K562 (cell line): ENCODE data around the gene BAIAP3. TPM values are rescaled to one million over a fixed set of nuclear protein-coding genes. Genes with fewer than 3 reads are reported as not detected.

ENCODE experiments used
- HMGN3 ChIP-seq: IDR thresholded peaks from 2 replicates; pipeline ENCODE4 v1.6.1; 2011; ENCODE audit warnings: borderline replicate concordance, low read depth, mild to moderate bottlenecking, mixed read lengths, low read length; ENCODE audit not compliant: insufficient read length; ENCODE audit errors: extremely low read depth
- KDM1A ChIP-seq, 2 experiments: fragments of 450-650 bp; IDR thresholded peaks; 2 replicates each; pipeline ENCODE4 v1.6.1; 2016; ENCODE audit warnings: mild to moderate bottlenecking in 2 of 2
- LCOR ChIP-seq: sonication (generic); formaldehyde crosslinking; IDR thresholded peaks from 2 replicates; pipeline ENCODE4 v1.8.0; 2022; ENCODE audit warnings: mild to moderate bottlenecking, missing genetic modification reagents
- NFYB ChIP-seq: IDR thresholded peaks from 2 replicates; pipeline ENCODE4 v1.6.1; 2011; ENCODE audit warnings: mild to moderate bottlenecking, moderate library complexity; ENCODE audit not compliant: insufficient read length; ENCODE audit errors: extremely low read depth
- PCBP1 ChIP-seq: fragments of 200-400 bp; formaldehyde crosslinking; IDR thresholded peaks from 2 replicates; pipeline ENCODE4 v1.6.1; 2018; ENCODE audit warnings: mild to moderate bottlenecking, low read depth, low read length; ENCODE audit not compliant: poor library complexity, severe bottlenecking
- STAG1 ChIP-seq: sonication (generic); formaldehyde crosslinking; IDR thresholded peaks from 2 replicates; pipeline ENCODE4 v1.5.0; 2020; ENCODE audit warnings: missing genetic modification reagents, borderline replicate concordance
- XRCC3 ChIP-seq: fragments of 450-650 bp; IDR thresholded peaks from 2 replicates; pipeline ENCODE4 v1.6.1; 2017; ENCODE audit warnings: mild to moderate bottlenecking, moderate library complexity
- polyA plus RNA-seq, 8 experiments: library from polyadenylated mRNA; depleted of rRNA in 4 of 8; stranded (reverse) in 5 of 8; unstranded in 3 of 8; fragments of >200 nt; fragmentation: Nextera tagmentation in 2 of 8; fragmentation: Illumina TruSeq in 1 of 8; extraction: Ambion mirVana in 2 of 8; extraction: Trizol in 1 of 8; gene quantifications; 2 replicates each; pipeline versions ENCODE4 v1.2.1 to v1.2.3, GENCODE V29; 2011 to 2014; ENCODE audit warnings: inconsistent platforms in 1 of 8, missing spikeins in 1 of 8
- total RNA-seq, 7 experiments: library from RNA; depleted of rRNA in 6 of 7; stranded (reverse); fragments of >200 nt in 6 of 7; fragmentation: Illumina TruSeq in 2 of 7; extraction: Trizol in 2 of 7; gene quantifications; 2 replicates each; pipeline versions ENCODE4 v1.2.1 to v1.2.3, GENCODE V29; 2011 to 2021; ENCODE audit warnings: low replicate concordance in 1 of 7
- TF ChIP-seq, protein P1 (sequence below): sonication (generic); formaldehyde crosslinking; IDR thresholded peaks from 2 replicates; pipeline ENCODE4 v1.8.0; 2023; ENCODE audit warnings: missing genetic modification reagents, mild to moderate bottlenecking, borderline replicate concordance
- TF ChIP-seq, protein P2 (sequence below): fragments of 450-650 bp; IDR thresholded peaks from 2 replicates; pipeline ENCODE4 v1.6.1; 2018; ENCODE audit not compliant: partially characterized antibody
- TF ChIP-seq, protein P3 (sequence below): IDR thresholded peaks from 3 replicates; pipeline ENCODE4 v1.6.1; 2011; ENCODE audit warnings: borderline replicate concordance, mild to moderate bottlenecking; ENCODE audit not compliant: insufficient read length, insufficient read depth

The BAIAP3 gene
- total and polyA plus RNA-seq, 9 of the 15 experiments (the other 6 are each of a cell fraction or from before 2014, with no cell fraction given) = 0.03 to 4.5 (median 0.57) TPM; not detected in 1

DNA sequence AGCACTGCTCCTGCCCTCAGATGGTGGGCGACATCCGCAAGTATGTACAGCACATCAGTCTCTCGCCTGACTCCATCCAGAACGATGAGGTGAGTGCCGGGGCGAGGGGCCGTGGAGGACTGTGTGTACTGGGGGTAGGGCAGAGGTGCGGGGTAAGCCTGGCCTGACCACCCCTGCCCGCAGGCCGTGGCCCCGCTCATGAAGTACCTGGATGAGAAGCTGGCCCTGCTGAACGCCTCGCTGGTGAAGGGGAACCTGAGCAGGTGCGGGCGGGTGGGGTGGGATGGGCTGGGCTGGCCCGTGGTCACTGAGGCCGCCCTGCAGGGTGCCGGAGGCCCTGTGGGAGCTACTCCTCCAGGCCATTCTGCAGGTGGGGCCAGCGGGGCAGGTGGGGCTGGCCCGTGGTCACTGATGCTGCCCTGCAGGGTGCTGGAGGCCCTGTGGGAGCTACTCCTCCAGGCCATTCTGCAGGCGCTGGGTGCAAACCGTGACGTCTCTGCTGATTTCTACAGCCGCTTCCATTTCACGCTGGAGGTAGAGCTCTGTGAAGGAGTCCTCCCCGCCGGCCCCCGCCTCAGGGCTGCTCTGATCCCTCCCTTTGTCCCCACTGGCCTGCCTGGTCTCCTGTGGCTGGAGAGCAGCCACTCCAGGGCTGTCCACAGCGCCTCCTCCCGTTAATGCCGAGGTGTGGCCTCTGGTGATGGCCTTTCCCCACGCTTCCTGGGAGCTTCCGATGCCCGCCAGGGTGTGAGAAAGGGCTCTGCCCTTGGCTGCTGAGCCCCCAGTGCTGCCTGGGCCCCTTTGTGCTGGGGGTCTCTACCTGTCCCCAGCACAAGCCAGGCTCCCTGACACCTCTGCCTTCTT, 13.2 kb downstream of the BAIAP3 start (continued):
- TF ChIP-seq XRCC3 (no peak), STAG1 (CRISPR knock-in tag) (no peak), LCOR (CRISPR knock-in tag) (no peak), NFYB (no peak), HMGN3 (no peak), KDM1A (IDR thresholded peaks at IDR 0.05) (no peak), PCBP1 (peak; percentile 6)
- TF ChIP-seq, protein P1, sequence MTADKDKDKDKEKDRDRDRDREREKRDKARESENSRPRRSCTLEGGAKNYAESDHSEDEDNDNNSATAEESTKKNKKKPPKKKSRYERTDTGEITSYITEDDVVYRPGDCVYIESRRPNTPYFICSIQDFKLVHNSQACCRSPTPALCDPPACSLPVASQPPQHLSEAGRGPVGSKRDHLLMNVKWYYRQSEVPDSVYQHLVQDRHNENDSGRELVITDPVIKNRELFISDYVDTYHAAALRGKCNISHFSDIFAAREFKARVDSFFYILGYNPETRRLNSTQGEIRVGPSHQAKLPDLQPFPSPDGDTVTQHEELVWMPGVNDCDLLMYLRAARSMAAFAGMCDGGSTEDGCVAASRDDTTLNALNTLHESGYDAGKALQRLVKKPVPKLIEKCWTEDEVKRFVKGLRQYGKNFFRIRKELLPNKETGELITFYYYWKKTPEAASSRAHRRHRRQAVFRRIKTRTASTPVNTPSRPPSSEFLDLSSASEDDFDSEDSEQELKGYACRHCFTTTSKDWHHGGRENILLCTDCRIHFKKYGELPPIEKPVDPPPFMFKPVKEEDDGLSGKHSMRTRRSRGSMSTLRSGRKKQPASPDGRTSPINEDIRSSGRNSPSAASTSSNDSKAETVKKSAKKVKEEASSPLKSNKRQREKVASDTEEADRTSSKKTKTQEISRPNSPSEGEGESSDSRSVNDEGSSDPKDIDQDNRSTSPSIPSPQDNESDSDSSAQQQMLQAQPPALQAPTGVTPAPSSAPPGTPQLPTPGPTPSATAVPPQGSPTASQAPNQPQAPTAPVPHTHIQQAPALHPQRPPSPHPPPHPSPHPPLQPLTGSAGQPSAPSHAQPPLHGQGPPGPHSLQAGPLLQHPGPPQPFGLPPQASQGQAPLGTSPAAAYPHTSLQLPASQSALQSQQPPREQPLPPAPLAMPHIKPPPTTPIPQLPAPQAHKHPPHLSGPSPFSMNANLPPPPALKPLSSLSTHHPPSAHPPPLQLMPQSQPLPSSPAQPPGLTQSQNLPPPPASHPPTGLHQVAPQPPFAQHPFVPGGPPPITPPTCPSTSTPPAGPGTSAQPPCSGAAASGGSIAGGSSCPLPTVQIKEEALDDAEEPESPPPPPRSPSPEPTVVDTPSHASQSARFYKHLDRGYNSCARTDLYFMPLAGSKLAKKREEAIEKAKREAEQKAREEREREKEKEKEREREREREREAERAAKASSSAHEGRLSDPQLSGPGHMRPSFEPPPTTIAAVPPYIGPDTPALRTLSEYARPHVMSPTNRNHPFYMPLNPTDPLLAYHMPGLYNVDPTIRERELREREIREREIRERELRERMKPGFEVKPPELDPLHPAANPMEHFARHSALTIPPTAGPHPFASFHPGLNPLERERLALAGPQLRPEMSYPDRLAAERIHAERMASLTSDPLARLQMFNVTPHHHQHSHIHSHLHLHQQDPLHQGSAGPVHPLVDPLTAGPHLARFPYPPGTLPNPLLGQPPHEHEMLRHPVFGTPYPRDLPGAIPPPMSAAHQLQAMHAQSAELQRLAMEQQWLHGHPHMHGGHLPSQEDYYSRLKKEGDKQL (CRISPR knock-in tag) = no peak
- TF ChIP-seq, protein P2, sequence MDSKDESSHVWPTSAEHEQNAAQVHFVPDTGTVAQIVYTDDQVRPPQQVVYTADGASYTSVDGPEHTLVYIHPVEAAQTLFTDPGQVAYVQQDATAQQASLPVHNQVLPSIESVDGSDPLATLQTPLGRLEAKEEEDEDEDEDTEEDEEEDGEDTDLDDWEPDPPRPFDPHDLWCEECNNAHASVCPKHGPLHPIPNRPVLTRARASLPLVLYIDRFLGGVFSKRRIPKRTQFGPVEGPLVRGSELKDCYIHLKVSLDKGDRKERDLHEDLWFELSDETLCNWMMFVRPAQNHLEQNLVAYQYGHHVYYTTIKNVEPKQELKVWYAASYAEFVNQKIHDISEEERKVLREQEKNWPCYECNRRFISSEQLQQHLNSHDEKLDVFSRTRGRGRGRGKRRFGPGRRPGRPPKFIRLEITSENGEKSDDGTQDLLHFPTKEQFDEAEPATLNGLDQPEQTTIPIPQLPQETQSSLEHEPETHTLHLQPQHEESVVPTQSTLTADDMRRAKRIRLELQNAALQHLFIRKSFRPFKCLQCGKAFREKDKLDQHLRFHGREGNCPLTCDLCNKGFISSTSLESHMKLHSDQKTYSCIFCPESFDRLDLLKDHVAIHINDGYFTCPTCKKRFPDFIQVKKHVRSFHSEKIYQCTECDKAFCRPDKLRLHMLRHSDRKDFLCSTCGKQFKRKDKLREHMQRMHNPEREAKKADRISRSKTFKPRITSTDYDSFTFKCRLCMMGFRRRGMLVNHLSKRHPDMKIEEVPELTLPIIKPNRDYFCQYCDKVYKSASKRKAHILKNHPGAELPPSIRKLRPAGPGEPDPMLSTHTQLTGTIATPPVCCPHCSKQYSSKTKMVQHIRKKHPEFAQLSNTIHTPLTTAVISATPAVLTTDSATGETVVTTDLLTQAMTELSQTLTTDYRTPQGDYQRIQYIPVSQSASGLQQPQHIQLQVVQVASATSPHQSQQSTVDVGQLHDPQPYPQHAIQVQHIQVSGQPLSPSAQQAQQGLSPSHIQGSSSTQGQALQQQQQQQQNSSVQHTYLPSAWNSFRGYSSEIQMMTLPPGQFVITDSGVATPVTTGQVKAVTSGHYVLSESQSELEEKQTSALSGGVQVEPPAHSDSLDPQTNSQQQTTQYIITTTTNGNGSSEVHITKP = peak; percentile 34
- TF ChIP-seq, protein P3, sequence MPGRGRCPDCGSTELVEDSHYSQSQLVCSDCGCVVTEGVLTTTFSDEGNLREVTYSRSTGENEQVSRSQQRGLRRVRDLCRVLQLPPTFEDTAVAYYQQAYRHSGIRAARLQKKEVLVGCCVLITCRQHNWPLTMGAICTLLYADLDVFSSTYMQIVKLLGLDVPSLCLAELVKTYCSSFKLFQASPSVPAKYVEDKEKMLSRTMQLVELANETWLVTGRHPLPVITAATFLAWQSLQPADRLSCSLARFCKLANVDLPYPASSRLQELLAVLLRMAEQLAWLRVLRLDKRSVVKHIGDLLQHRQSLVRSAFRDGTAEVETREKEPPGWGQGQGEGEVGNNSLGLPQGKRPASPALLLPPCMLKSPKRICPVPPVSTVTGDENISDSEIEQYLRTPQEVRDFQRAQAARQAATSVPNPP = no peak
